Thyroid gland (tissue), 4 donors: ENCODE measurements around the gene B4GALNT4. TPM values are rescaled to one million over a fixed set of nuclear protein-coding genes. Genes with fewer than 3 reads are reported as not detected.

Source experiments
- DNase-seq, 2 donors: peaks; one replicate each; pipeline ENCODE4 v3.0.0-alpha.2; 2019
- H3K27ac ChIP-seq, 3 donors: fragments of 200-600 bp; sonication (generic); 1 replicate in 2 of 3; 2 replicates in 1 of 3; pipeline ENCODE4 v1.5.1; 2016 to 2019; ENCODE audit warnings: mild to moderate bottlenecking in 1 of 3, moderate library complexity in 1 of 3
- H3K27me3 ChIP-seq: fragments of 200-600 bp; sonication (generic); one replicate; pipeline ENCODE4 v1.5.1; 2019
- H3K36me3 ChIP-seq, 2 donors: fragments of 200-600 bp; sonication (generic); one replicate each; pipeline ENCODE4 v1.5.1; 2016 to 2019
- H3K4me1 ChIP-seq, 2 donors: fragments of 200-600 bp; sonication (generic); one replicate each; pipeline ENCODE4 v1.5.1; 2017 to 2019
- H3K4me3 ChIP-seq, 3 donors: fragments of 200-600 bp; sonication (generic); replicated peaks in 1 of 3; 1 replicate in 2 of 3; 2 replicates in 1 of 3; pipeline ENCODE4 v1.5.1; 2016; ENCODE audit warnings: mild to moderate bottlenecking in 1 of 3
- H3K9me3 ChIP-seq: fragments of 200-600 bp; sonication (generic); one replicate; pipeline ENCODE4 v1.5.1; 2017
- CTCF ChIP-seq, 6 experiments: fragments of 200-600 bp in 3 of 6; fragments of 450-650 bp in 3 of 6; sonication (generic) in 3 of 6; IDR thresholded peaks; one replicate each; pipeline ENCODE4 v1.5.1; 2016 to 2019; ENCODE audit warnings: antibody characterized with exemption in 6 of 6, mild to moderate bottlenecking in 2 of 6, inconsistent platforms in 1 of 6, moderate library complexity in 1 of 6
- POLR2A ChIP-seq, 2 donors: fragments of 450-650 bp; IDR thresholded peaks; one replicate each; pipeline ENCODE4 v1.6.1; 2017; ENCODE audit warnings: antibody characterized with exemption in 2 of 2, mild to moderate bottlenecking in 2 of 2, moderate library complexity in 1 of 2
- WGBS, 2 donors: methylation state at CpG; one replicate each; pipeline ENCODE4 v1.1.5; 2017; 5-methylcytosine and 5-hydroxymethylcytosine counted together
- intact Hi-C: fragments of 100-400 bp; cut with DNase I; formaldehyde crosslinking; loops from one replicate; pipeline ENCODE4 v1.15.1; 2023
- total RNA-seq, 4 donors: library from RNA; depleted of rRNA; stranded (reverse); fragments of >200 nt; gene quantifications; one replicate each; pipeline ENCODE4 v1.2.3, GENCODE V29; 2016

B4GALNT4 gene
- total RNA-seq, 4 donors from 2014 or later: 0.98 to 1.2 TPM; not detected in 2

- intact Hi-C loops: no loop called here
- Histone ChIP-seq H3K36me3 (no peaks in the 10 kb centered on the region), H3K9me3 (no peaks in the 10 kb centered on the region), H3K4me1 (no peaks in the 10 kb centered on the region), H3K27ac (no peak overlapping the region), H3K27me3 (no peaks in the 10 kb centered on the region), H3K4me3 (no peak overlapping the region)
- DNase-seq: no peak
- TF ChIP-seq CTCF (IDR thresholded peaks at IDR 0.05) (no peak), POLR2A (IDR thresholded peaks at IDR 0.05) (no peak)
- WGBS, 2 donors: 93 to 97% methylated on average over 11 to 31 of the region's 70 CpGs
Observed at GRCh38 chr11:376531-377173, 7.4 kb downstream of the B4GALNT4 start.

GRCh38 chr11:377174-377865 is 8.0 kb downstream of the B4GALNT4 start:
- intact Hi-C loops: no loop called here
- Histone ChIP-seq H3K4me1 (no peaks in the 10 kb centered on the region), H3K27me3 (no peaks in the 10 kb centered on the region), H3K4me3 (no peak overlapping the region), H3K9me3 (no peaks in the 10 kb centered on the region), H3K27ac (no peak overlapping the region), H3K36me3 (no peaks in the 10 kb centered on the region)
- WGBS, 2 donors: 87 to 91% methylated on average over 3 to 43 of the region's 44 CpGs
- TF ChIP-seq CTCF (IDR thresholded peaks at IDR 0.05): no peak
- no peak for DNase-seq

- Histone ChIP-seq H3K9me3 (no peaks in the 10 kb centered on the region), H3K27ac (no peak overlapping the region), H3K4me1 (no peaks in the 10 kb centered on the region), H3K27me3 (no peaks in the 10 kb centered on the region), H3K4me3 (no peak overlapping the region), H3K36me3 (no peaks in the 10 kb centered on the region)
- no peak for DNase-seq
- intact Hi-C loops: no loop called here
- TF ChIP-seq CTCF (IDR thresholded peaks at IDR 0.05) (no peak), POLR2A (IDR thresholded peaks at IDR 0.05) (no peak)
- 82 to 84% methylated on average over 11 of the region's 11 CpGs for WGBS, 2 donors
Observed at GRCh38 chr11:377883-378500, 8.7 kb downstream of the B4GALNT4 start.

- Histone ChIP-seq H3K4me3 (no peak overlapping the region), H3K4me1 (no peaks in the 10 kb centered on the region), H3K36me3 (no peaks in the 10 kb centered on the region), H3K9me3 (no peaks in the 10 kb centered on the region), H3K27me3 (no peaks in the 10 kb centered on the region), H3K27ac (no peak overlapping the region)
- WGBS, 2 donors: 87 to 90% methylated on average over 51 to 82 of the region's 87 CpGs
- no peak for DNase-seq
- TF ChIP-seq CTCF (IDR thresholded peaks at IDR 0.05): no peak
- intact Hi-C loops: no loop called here
Observed at GRCh38 chr11:379205-380094, 10.2 kb downstream of the B4GALNT4 start.
